A673 (cell line): ENCODE data around the gene IGSF6. TPM values are rescaled to one million over a fixed set of nuclear protein-coding genes. Genes with fewer than 3 reads are reported as not detected.
"Not testable (repeated sequence)": the region's sequence is repeated elsewhere in the genome, so short reads cannot be mapped to it uniquely, and the experiment has no call there.

ENCODE experiments used
- BruUV-seq: library from RNA; stranded (reverse); fragments of 400-500 nt; replicated peaks from 2 replicates; lab custom pipeline; 2021; lab: Mats Ljungman, UMichigan
- CTCF ChIA-PET: fragments of 300-600 bp; sonication (Branson Sonifier 250); formaldehyde crosslinking; loops from one replicate; lab custom pipeline; 2022; ENCODE audit warnings: antibody characterized with exemption; lab: Charles Lee
- POLR2A ChIA-PET: fragments of 300-600 bp; sonication (Branson Sonifier 250); formaldehyde crosslinking; loops from one replicate; lab custom pipeline; 2022; ENCODE audit warnings: antibody characterized with exemption; ENCODE audit not compliant: low non-redundant PET; lab: Charles Lee
- DNase-seq: peaks from one replicate; pipeline ENCODE4 v3.0.0-alpha.2; 2015; ENCODE audit warnings: low spot score
- H3K27ac ChIP-seq: fragments of 200-600 bp; sonication (generic); 2 replicates; pipeline ENCODE4 v1.5.1; 2016; ENCODE audit warnings: mixed run types, low read depth, mild to moderate bottlenecking, mixed read lengths, antibody characterized with exemption, low read length; ENCODE audit not compliant: poor library complexity, severe bottlenecking
- H3K27me3 ChIP-seq: fragments of 200-600 bp; sonication (generic); replicated peaks from 2 replicates; pipeline ENCODE4 v1.6.1; 2017; ENCODE audit warnings: mixed run types, low read depth, mild to moderate bottlenecking, mixed read lengths, antibody characterized with exemption, low read length; ENCODE audit not compliant: insufficient read depth, poor library complexity
- H3K36me3 ChIP-seq: fragments of 200-600 bp; sonication (generic); 2 replicates; pipeline ENCODE4 v1.6.1; 2016; ENCODE audit warnings: mixed run types, mild to moderate bottlenecking, mixed read lengths, antibody characterized with exemption, low read length; ENCODE audit not compliant: insufficient read depth, poor library complexity, severe bottlenecking
- H3K4me1 ChIP-seq: fragments of 200-600 bp; sonication (generic); 2 replicates; pipeline ENCODE4 v1.6.1; 2017; ENCODE audit warnings: mixed run types, mild to moderate bottlenecking, mixed read lengths, antibody characterized with exemption, low read length; ENCODE audit not compliant: insufficient read depth, poor library complexity, severe bottlenecking
- H3K4me3 ChIP-seq: fragments of 200-600 bp; sonication (generic); 2 replicates; pipeline ENCODE4 v1.5.1; 2016; ENCODE audit warnings: low read depth, mixed run types, mild to moderate bottlenecking, mixed read lengths, low read length; ENCODE audit not compliant: poor library complexity, severe bottlenecking
- H3K9me3 ChIP-seq: fragments of 200-600 bp; sonication (generic); 2 replicates; pipeline ENCODE4 v1.6.1; 2016; ENCODE audit warnings: mixed run types, low read depth, mild to moderate bottlenecking, mixed read lengths, antibody characterized with exemption, low read length; ENCODE audit not compliant: poor library complexity, severe bottlenecking
- CTCF ChIP-seq: fragments of 300-800, 200-600 bp; sonication (generic); conservative IDR thresholded peaks from 2 replicates; pipeline ENCODE4 v1.5.1; 2017; ENCODE audit warnings: low read depth, mild to moderate bottlenecking, antibody characterized with exemption, low read length, moderate library complexity, mixed read lengths
- EZH2 ChIP-seq: fragments of 200-600 bp; sonication (generic); IDR thresholded peaks from 2 replicates; pipeline ENCODE4 v1.6.1; 2017; ENCODE audit warnings: borderline replicate concordance, low read depth, mild to moderate bottlenecking, mixed read lengths, antibody characterized with exemption, low read length; ENCODE audit not compliant: poor library complexity, severe bottlenecking
- intact Hi-C: fragments of 100-400 bp; cut with micrococcal nuclease; formaldehyde crosslinking; loops from one replicate; pipeline ENCODE4 v1.10.0; 2022; ENCODE audit not compliant: unreplicated experiment
- total RNA-seq: library from RNA; stranded (reverse); gene quantifications from 2 replicates; pipeline ENCODE4 v1.2.3, GENCODE V29; 2021

The IGSF6 gene
- total RNA-seq, 1 experiment from 2014 or later, result not detected

- CTCF ChIA-PET, result no interaction called here
- no TSS peak for BruUV-seq
- Histone ChIP-seq H3K27ac (no peak overlapping the region), H3K27me3 (peaks cover 3% of the 10 kb centered on the region), H3K9me3 (no peaks in the 10 kb centered on the region), H3K4me3 (no peak overlapping the region), H3K4me1 (no peaks in the 10 kb centered on the region), H3K36me3 (no peaks in the 10 kb centered on the region)
- POLR2A ChIA-PET, result no interaction called here
- peak; percentile 16 for DNase-seq
- intact Hi-C loops, result no loop called here
- TF ChIP-seq CTCF (no peak), EZH2 (no peak)
Observed at GRCh38 chr16:21685034-21685455, 32.6 kb upstream of the IGSF6 start.

- no peak overlapping the region for H3K27ac ChIP-seq
- intact Hi-C loops, result no loop called here
- CTCF ChIA-PET, result interaction anchor here (0.6 kb wide), 2 partner anchors 17 to 136 kb away, joined by 3 to 6 read pairs; no protein-coding TSS in a partner anchor
- TF ChIP-seq EZH2 (no peak), CTCF (peak; percentile 80)
- H3K4me3 ChIP-seq, result no peak overlapping the region
- peak; percentile 42 for DNase-seq
- H3K27me3 ChIP-seq, result peaks cover 2% of the 10 kb centered on the region
- BruUV-seq, result no TSS peak
- POLR2A ChIA-PET, result no interaction called here
- no peaks in the 10 kb centered on the region for H3K4me1 ChIP-seq
- no peaks in the 10 kb centered on the region for H3K9me3 ChIP-seq
- H3K36me3 ChIP-seq, result no peaks in the 10 kb centered on the region
Observed at GRCh38 chr16:21684199-21684598, 31.8 kb upstream of the IGSF6 start.

- BruUV-seq, result no TSS peak
- Histone ChIP-seq H3K9me3 (no peaks in the 10 kb centered on the region), H3K27me3 (no peaks in the 10 kb centered on the region), H3K36me3 (no peaks in the 10 kb centered on the region), H3K4me3 (no peak overlapping the region), H3K4me1 (no peaks in the 10 kb centered on the region), H3K27ac (no peak overlapping the region)
- DNase-seq, result no peak
- ChIA-PET CTCF (no interaction called here), POLR2A (no interaction called here)
- intact Hi-C loops, result no loop called here
- TF ChIP-seq CTCF (no peak), EZH2 (no peak)
Observed at GRCh38 chr16:21683184-21683583, 30.8 kb upstream of the IGSF6 start.

- H3K4me3 ChIP-seq, BruUV-seq, CTCF ChIA-PET, intact Hi-C loops, H3K4me1 ChIP-seq, DNase-seq, H3K27ac ChIP-seq, H3K9me3 ChIP-seq, H3K36me3 ChIP-seq, H3K27me3 ChIP-seq: not testable (repeated sequence)
- POLR2A ChIA-PET, result interaction anchor here (0.7 kb wide), 1 partner anchor 47 kb away, joined by 4 read pairs; no protein-coding TSS in a partner anchor
Observed at GRCh38 chr16:21680714-21681113, 28.3 kb upstream of the IGSF6 start.

- DNase-seq, H3K9me3 ChIP-seq, POLR2A ChIA-PET, intact Hi-C loops, CTCF ChIA-PET, H3K27ac ChIP-seq, H3K4me3 ChIP-seq, H3K4me1 ChIP-seq, H3K27me3 ChIP-seq, BruUV-seq, H3K36me3 ChIP-seq: not testable (repeated sequence)
Observed at GRCh38 chr16:21674456-21674855, 22.0 kb upstream of the IGSF6 start.
